Fibroblast of skin of scalp (primary cell): Measurements from ENCODE around the gene SUGCT.
A peak's percentile ranks its signal among the peaks of the same experiment; 100 is the strongest.
"Not testable (repeated sequence)": the region's sequence is repeated elsewhere in the genome, so short reads cannot be mapped to it uniquely, and the experiment has no call there.

Experiments used
- DNase-seq: peaks from one replicate; pipeline ENCODE4 v3.0.0-alpha.2; 2013

Gene SUGCT

DNA sequence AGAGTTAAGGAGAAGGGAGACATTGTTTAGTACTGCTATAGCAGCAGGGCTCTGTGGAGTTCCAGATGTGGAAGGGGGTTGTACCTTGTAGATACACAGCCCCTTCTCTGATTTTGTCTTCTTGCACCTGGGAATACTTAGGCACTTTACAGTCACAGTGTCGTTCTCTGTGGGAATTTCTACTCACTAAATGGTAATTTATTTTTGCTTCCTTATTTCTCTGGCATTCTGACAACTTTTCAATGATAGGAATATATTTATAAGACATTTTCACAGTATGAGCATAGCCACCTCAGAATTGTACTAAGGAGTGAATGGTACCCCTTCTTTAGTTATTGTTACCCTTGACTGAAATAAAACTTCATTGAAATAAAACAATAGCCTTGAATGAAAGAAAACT is 132.8 kb downstream of the SUGCT start:
- DNase-seq: no peak

DNA sequence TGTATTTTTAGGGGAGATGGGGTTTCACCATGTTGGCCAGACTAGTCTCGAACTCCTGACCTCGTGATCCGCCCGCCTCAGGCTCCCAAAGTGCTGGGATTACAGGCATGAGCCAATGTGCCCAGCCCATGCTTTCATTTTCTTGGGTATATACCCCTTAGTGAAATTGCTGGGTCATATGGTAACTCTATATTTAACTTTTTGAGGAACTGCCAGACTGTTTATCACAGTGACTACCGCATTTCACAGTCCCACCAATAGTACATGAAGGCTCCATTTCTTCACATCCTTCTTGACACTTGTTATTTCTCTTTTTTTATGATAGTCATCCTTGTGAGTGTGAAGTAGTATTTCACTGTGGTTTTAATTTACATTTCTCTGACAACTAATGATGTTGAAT is 134.0 kb downstream of the SUGCT start:
- not testable (repeated sequence) for DNase-seq

DNA sequence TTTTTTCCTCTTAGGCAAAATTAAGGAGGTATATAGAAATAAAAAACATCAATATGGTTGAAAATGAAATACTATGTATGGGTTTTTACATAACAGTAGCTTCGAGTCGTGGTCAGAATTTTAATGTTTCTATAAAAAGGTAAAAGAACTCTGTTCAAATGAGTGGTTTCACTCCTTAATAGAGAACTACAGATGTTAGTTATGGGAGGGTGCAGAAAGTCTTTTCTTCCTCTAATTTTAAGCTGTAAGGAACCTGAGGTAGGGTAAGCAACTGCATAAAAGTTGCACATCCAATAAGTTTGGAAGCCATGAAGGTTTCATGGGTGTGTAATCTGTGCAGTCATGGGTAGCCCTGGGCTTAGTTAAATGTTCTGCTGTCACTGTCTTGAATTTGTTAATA is 141.3 kb downstream of the SUGCT start:
- DNase-seq: no peak

DNA sequence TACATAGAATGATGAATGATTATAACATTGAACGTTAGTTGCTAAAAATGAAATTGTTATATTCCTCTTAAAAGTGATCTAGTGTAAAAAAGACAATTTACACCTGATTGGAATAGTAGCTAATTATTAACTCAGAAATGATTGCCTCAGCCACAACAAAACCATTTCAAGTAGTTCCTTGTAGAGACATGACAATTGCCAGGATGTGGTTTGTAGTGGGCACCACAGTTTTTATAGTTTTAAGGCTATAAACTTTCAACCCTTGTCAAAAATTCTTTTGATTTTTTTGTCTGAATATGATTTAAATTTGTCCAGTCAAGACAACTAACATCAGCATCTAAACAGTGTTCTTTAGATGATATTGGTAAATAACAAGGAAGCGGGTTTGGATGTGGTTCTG is 145.2 kb downstream of the SUGCT start:
- DNase-seq: no peak

DNA sequence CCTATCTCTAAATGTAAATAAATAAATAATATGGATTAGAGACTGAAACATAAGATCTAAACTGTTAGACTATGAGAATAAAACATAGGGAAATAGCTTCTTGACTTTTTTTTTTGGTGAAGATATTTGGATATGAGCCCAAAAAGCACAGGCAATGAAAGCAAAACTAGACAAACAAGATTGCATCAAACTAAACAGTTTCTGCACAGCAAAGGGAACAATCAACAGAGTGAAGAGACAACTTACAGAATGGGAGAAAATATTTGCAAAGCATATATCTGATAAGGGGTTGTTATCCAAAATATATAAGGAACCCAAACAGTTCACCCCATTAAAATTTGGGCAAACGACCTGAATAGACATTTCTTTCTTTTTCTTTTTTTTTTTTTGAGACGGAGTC is 148.1 kb downstream of the SUGCT start:
- DNase-seq: no peak

DNA sequence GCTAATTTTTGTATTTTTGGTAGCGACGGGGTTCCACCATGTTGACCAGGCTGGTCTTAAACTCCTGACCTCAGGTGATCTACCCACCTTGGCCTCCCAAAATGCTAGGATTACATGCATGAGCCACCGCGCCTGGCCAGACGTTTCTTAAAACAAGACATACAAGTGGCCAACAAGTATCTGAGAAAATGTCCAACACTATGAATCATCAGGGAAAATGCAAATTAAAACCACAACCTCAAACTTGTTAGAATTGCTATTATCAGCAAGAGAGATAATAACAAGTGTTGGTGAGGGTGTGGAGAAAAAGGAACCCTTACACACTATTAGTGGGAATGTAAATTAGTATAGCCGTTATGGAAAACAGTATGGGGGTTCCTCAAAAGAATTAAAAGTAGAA is 148.6 kb downstream of the SUGCT start:
- DNase-seq: peak; percentile 17

DNA sequence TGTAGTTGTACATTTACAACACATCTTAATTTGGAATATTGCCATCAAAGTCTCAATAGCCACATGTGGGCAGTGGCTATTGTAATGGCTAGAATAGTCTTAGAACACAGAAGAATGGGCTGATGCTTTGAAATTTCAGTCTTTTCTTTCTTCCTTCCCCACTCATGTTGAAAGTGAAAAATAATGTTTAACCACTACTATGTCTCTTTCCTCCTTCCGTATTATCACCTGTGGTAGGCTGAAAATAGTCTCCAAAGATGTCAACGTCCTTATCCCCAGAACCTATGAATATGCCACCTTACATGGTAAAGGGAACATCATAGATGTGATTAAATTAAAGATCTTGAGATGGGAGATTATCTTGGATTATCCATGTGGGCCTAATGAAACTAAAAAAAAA is 154.0 kb downstream of the SUGCT start:
- no peak for DNase-seq

DNA sequence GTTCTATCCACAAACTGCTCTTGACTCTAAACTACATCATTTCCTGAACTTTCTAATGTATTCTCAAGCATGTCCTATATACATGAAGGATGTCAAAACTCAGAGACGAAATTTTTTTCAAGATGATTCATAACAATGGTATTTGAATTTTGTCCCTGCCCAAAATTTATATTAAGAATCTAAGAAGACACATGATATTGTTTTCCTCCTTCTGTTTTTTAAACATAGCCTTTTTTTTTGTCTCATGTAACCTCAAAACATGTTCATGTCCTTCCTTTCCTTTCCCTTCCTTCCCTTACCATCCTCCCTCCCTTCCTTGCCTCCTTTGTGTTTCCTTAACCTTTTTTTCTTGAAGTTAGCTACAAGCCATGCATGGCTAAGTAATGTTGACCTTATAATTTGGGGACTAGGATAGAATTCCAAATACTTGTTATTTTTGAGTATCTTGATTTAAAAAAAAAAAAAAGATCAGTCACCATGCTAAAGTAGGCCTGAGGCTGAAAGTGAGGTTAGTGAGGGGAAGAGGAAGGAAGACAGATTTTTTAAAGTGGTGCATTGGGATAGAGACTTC is 163.0 kb downstream of the SUGCT start:
- peak; percentile 86 for DNase-seq

DNA sequence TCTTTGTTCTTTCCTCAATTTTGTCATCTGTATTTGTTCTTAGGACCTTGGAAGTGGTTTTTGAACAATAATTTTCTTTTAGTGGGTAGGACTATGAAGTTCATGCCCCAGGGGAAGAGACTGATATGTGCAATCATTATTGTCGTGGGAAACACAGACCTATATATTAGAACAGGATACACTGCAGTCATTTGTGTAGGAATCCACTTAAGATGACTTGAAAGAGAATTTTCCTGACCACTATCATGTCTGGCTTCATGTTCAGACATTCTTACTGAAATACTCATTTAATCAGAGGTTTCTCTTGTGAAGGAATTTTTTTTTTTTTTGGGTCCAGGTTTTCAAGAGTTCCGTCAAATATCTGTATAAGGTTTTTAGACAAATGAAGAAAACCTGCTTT is 163.6 kb downstream of the SUGCT start:
- peak; percentile 91 for DNase-seq

DNA sequence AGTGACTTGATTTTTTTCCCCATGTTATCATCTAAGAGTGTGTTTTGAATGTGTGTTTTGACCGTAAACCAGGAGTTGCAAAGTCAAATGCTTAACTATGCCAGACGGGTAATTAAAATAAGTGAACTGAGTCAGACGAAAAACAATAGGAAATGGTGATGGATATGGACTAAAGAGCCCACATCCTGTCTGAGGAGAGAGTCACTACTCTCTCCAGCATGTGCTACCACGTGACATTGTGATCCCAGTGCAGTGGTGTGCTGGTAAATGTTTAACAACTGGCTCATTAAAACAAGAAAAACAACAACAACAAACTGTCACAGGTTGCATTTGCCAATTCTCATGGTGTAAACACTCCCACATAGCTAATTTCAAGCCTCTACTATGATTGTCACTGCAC is 164.3 kb downstream of the SUGCT start:
- peak; percentile 84 for DNase-seq

DNA sequence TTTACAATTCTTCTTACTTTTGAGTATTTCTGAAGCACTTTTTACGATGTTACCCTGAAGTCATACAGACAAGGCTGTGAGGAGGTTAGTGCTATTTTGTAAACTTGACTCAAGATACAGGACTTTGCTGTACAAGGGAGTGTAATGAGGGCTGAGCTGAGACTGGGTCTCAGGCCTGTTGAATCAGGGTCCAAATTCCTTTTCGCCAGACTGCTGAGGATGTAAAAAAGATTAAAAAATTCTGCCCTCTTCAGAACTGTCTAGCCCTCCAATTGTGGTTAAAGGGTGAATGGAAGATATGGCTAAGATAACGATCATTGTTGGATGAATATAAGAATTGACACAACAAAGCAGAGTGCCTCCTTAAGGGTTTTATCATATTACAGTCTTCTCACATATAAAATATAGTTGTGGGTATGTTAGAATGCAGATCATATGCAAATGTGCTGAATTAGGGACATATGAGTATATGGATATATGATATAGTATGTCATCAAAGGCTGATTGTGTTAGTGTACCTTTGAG is 165.4 kb downstream of the SUGCT start:
- peak; percentile 29 for DNase-seq

DNA sequence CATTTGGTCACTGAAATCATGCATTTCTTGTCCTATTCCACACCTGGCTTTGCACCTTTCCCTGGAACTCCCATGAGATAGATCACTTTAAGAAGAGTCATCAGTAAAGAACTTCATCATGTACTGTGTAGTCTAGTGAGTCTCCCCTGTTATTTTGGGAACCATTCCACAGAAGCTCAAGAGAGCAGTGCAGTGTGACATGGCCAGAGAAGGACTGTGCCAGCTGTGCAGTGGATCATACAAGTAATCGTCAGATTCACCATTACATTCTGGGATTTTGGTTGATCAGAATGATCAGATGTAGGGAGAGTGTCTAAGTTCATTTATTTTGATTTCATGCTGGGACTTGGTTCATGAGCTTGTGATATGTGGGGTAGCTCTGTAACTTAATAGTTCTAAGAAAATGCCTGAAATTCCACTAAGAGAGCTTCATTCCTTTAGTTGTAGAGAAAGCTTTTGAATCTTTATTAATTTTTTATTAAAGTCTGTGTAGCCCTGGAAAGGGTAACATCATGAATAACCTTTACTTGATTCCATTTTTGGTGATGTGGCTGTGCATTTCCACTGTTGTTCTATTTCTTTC is 166.8 kb downstream of the SUGCT start:
- peak; percentile 65 for DNase-seq

DNA sequence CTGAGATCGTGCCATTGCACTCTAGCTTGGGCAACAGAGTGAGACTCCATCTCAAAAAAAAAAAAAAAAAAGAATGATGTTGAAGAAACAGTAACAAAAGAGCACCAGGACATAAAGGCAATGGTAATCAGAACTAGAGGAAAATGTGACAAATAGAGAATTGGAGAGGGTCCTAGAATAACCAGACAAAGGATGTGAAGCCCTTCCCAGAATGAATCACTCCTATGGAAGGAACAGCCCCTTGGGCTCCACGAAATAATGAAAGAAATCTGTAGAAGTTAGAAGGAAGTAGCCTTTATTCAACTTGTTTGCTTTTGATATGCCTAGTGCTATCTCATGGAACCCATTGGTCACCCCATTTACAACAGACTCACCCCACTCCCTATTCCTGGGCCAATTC is 169.2 kb downstream of the SUGCT start:
- DNase-seq: peak; percentile 51

DNA sequence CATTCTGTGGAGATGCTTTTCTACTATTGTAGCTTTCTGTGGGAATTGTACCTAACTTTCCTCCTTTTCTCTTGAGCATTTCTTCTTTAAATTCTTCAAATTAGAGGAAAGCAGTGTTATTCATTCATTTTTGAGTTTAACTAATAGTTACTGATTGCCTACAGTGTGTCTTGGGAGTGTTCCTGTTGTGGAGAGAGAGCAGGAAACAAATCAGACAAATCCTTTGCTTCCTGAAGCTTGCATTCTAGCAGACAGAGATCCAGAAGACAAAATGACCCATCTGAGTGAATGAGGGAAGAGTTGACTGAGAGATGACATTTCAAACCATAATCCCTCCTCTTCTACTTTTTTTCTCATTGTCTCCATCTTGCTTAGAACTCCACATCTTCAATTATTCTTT is 170.4 kb downstream of the SUGCT start:
- DNase-seq: no peak

DNA sequence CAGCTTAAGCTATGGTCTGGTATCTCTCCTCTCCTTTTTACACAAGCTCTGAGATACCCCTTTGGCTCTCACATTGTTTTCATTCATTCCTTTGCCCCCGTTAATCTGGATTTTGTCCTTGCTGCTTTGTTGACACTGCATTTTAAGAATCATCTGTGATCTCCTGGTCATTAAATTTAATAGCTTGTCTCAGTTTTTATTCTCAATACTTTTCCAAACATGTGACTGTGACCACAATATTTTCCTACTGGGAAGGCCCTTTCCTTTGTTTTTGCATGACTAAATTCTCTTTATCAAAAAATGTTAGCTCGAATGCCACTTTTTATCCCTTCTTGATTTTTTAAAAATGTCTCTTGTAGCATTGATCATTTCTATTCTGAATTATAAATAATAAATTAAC is 171.2 kb downstream of the SUGCT start:
- peak; percentile 35 for DNase-seq

DNA sequence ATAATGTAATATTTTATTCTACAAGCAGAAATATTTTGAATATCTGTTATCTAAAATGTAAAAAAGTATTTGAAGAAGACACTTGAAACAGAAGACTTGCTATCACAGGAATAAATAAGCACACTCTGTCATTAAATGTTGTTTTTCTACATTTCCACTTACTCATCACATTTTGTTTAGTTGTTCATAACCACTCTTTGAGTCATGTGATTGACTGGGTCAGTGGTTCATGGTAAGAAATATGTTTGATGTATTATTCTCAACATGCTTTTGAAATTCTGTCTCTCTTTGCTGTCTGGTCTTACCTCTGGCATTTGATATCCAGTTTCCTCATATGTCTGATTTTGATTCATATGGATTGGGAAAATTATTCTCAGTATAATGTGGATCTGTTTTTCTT is 171.8 kb downstream of the SUGCT start:
- peak; percentile 62 for DNase-seq

DNA sequence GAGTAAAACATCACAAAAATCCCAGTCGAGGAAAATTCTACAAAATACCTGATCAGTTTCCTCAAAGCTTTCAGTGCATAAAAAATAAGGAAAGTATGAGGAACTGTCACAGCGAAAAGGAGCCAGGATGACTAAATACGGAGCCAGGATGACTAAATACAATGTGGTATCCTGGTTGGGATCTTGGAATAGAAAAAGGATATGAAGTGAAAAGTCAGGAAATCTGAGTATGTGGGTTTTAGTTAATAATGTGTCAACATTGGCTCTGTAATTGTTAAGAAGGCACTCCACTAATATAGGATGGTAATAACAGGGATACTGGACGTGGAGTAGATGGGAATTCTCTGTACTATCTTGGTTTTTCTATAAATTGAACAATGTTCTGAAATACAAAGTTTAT is 175.5 kb downstream of the SUGCT start:
- peak; percentile 28 for DNase-seq

DNA sequence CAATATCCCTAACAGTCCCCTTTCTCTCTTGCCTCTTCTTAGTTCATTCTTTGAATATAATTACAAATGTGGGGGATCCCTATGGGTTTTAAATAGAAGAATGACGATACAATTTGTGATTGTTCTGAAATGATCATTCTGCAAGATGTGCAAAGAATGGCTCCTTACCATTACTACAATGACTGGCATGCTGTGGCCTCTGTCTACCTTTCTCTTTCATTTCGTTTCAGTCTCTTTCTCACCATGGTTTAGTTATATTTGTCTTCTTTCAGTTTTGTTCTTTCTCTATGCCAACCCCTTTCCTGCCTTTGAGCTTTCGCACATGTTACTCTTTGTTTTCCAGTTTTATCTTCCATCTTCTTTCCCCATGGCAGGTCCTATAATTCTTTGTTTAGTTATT is 176.5 kb downstream of the SUGCT start:
- no peak for DNase-seq

DNA sequence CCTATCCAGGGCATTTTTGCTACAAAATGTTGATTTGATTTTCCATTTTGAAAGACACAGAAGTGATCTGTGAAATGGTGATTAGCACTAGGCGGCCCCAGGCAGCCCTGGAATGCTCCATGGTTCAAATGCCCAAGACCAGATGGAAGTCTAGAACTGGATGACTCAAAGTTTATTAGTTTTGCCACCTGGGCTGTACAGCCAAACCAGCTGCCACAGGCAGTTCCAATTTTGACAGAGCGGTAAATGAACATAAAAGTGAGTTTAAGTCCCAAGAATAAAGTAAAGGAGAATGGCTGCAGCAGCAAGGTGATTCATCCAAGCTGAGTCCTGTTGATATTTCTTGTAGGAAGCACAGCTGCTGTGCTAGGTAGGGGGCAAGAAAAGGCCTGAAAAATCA is 180.5 kb downstream of the SUGCT start:
- no peak for DNase-seq

DNA sequence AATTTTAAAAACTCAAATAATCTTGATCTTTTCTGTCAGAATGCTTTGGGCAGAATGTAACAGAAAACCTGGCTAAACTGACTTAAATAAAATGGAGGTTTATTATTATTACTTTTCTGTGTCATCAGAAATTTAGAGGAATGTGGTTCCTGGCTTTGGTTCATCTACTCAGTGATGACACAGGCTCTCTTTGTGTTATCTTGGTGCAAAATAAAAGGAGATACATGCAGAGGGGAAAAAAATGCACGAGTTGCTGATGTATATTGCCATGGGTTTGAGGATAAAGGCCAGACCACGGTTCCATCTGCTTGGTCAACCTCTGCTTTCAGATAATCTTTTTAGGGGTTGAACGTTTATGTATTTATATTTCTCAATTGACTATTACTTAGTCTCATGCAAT is 181.4 kb downstream of the SUGCT start:
- peak; percentile 57 for DNase-seq

DNA sequence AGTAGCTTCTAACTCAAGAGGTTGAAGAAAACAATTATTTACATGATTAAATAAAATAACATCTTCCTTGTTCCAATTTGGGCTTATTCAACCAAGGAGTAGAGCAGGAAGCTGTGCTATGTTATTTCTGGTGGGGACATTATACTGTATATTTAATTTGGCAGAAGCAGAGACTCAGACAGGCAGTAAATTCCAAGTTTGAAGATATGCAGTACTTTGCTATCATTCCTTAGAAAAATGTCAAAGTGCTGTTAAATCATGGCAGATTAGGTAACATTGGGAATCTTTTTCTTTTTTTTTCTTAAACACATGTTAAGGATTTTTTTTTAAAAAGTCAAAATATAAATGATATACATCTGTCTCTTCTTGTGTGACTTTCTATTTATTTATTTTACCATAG is 190.1 kb downstream of the SUGCT start:
- DNase-seq: peak; percentile 58

DNA sequence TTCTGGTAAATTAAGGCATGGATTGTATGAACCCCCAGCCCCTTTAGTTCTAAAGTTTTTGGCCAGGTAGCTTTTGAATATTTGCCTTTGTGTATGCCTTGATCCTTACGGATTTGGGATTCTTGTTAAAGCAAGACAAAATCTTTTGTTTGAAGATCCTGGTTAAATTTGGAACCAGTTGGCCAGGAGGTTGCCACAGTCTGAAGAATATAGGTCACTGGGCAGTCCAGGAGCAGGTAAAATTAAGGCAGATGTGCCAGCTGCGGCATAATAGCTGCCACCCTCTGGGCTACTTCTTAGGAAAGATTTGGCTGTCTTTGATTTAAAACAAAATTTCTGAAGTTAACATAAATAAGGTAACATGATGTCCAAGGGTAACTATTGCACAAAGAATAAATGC is 192.3 kb downstream of the SUGCT start:
- no peak for DNase-seq

DNA sequence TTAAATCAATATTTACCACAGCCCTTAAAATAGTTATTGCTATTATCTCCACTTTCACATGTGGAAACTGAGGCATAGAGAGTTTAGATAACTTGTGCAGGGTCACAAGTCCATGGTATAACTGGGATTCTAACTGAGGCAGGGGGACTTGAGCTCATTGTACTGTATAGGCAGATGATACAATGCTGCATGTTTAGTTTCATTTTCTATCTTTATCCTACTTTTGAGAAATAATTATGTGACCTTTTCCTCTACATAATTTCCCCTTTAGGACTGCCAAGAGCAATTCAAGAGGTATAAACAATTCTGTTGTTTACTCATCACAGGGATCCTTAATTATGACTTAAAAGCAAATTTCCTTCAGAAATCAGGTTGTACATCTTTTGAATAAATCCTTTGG is 193.1 kb downstream of the SUGCT start:
- no peak for DNase-seq

DNA sequence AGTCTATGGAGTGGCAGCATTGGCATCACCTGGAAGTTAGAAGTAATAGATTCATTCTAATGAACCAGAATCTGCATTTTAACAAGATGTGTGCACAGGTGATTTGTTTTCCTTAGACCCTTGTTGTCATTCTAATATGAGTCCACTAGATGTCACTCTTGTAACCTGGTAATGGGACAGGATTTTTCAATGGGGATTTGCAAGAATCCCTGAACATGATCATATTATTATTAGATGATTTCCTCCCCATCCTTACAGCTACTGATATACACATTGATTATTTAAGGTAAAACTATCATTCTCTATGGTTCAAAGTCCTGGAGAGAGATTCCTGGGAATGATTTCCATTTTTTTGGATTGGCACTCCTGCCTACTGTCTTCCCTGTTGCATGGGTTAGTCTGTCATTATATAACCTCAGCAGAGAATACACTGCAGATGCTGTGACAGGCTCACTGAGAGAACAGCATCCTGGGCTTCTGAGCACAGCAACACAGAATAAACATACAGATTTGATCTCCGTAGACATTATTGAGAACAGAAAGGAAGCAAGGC is 194.9 kb downstream of the SUGCT start:
- peak; percentile 64 for DNase-seq

DNA sequence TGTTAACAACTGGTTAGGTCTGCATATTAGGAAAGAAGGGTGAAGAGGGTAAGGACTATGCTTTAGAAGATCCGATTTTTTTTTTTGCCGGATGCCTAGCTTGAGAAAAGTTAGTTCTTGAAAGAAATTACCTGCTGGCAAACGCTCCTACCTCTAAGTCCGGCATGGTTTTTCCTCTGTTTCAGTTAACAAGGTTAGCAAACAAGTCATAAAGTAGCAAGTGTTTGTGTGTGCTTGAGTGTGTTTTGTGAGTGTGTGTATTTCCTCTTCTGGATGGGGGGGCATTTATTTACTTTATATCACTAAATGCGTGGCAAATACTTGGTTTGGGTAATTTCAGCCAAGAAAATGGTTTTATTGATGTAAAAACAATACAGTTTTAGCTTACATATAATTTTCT is 195.6 kb downstream of the SUGCT start:
- DNase-seq: no peak
